Mesenchymal stem cell (in vitro differentiated cells and primary cell): Measurements from ENCODE around the gene RHBDL1. TPM values are rescaled to one million over a fixed set of nuclear protein-coding genes. Genes with fewer than 3 reads are reported as not detected.
A peak's percentile ranks its signal among the peaks of the same experiment; 100 is the strongest.

Experiments used
- DNase-seq: peaks from one replicate; pipeline ENCODE4 v3.0.0-alpha.2; 2013
- H2AFZ ChIP-seq: one replicate; pipeline ENCODE4 v1.6.1; 2013; ENCODE audit warnings: low read depth, mild to moderate bottlenecking, control low read depth, inconsistent platforms, low read length, moderate library complexity
- H2AK5ac ChIP-seq: 2 replicates; pipeline ENCODE4 v1.6.1; 2013; ENCODE audit warnings: low read length, moderate library complexity, mild to moderate bottlenecking, inconsistent platforms; ENCODE audit not compliant: severe bottlenecking
- H2BK120ac ChIP-seq: one replicate; pipeline ENCODE4 v1.6.1; 2013; ENCODE audit warnings: low read depth, mild to moderate bottlenecking, inconsistent platforms, low read length, moderate library complexity
- H2BK12ac ChIP-seq, 2 experiments: one replicate each; pipeline ENCODE4 v1.6.1; 2013; ENCODE audit warnings: inconsistent platforms in 2 of 2, low read length in 2 of 2, mild to moderate bottlenecking in 2 of 2, moderate library complexity in 2 of 2, control low read depth in 1 of 2
- H2BK15ac ChIP-seq: one replicate; pipeline ENCODE4 v1.6.1; 2013; ENCODE audit warnings: mild to moderate bottlenecking, low read depth, inconsistent platforms; ENCODE audit not compliant: poor library complexity, severe bottlenecking
- H2BK5ac ChIP-seq: 2 replicates; pipeline ENCODE4 v1.6.1; 2013; ENCODE audit warnings: low read depth, mild to moderate bottlenecking, low read length, control low read depth, inconsistent platforms; ENCODE audit not compliant: poor library complexity, severe bottlenecking
- H3K14ac ChIP-seq, 2 experiments: one replicate each; pipeline ENCODE4 v1.6.1; 2013; ENCODE audit warnings: inconsistent platforms in 2 of 2, low read length in 2 of 2, control low read depth in 1 of 2, mild to moderate bottlenecking in 1 of 2, moderate library complexity in 1 of 2
- H3K18ac ChIP-seq, 2 experiments: one replicate each; pipeline ENCODE4 v1.6.1; 2013; ENCODE audit warnings: inconsistent platforms in 2 of 2, low read length in 2 of 2, control low read depth in 1 of 2, low read depth in 1 of 2, mild to moderate bottlenecking in 1 of 2
- H3K23ac ChIP-seq, 2 experiments: one replicate each; pipeline ENCODE4 v1.6.1; 2013; ENCODE audit warnings: inconsistent platforms in 2 of 2, low read length in 2 of 2, mild to moderate bottlenecking in 2 of 2, moderate library complexity in 2 of 2, control low read depth in 1 of 2
- H3K27ac ChIP-seq: 2 replicates; pipeline ENCODE4 v1.5.1; 2013; ENCODE audit warnings: mild to moderate bottlenecking, moderate library complexity, low read length, control low read depth, inconsistent platforms; ENCODE audit not compliant: poor library complexity, severe bottlenecking
- H3K27me3 ChIP-seq, 2 experiments: 2 replicates each; pipeline versions ENCODE4 v1.6.1 to v1.7.0; 2013; ENCODE audit warnings: low read length in 2 of 2, mild to moderate bottlenecking in 2 of 2, moderate library complexity in 2 of 2, control low read depth in 1 of 2, inconsistent platforms in 1 of 2; ENCODE audit not compliant: control insufficient read depth in 1 of 2, insufficient read depth in 1 of 2
- H3K36me3 ChIP-seq, 2 experiments: 2 replicates each; pipeline versions ENCODE4 v1.6.1 to v1.7.0; 2013; ENCODE audit warnings: low read length in 2 of 2, control low read depth in 1 of 2, inconsistent platforms in 1 of 2, low read depth in 1 of 2, mild to moderate bottlenecking in 1 of 2; ENCODE audit not compliant: insufficient read depth in 2 of 2, control insufficient read depth in 1 of 2
- H3K4ac ChIP-seq, 2 experiments: one replicate each; pipeline ENCODE4 v1.6.1; 2013; ENCODE audit warnings: inconsistent platforms in 2 of 2, low read length in 2 of 2, mild to moderate bottlenecking in 2 of 2, moderate library complexity in 2 of 2, control low read depth in 1 of 2, low read depth in 1 of 2
- H3K4me1 ChIP-seq: 2 replicates; pipeline ENCODE4 v1.6.1; 2013; ENCODE audit warnings: low read depth, low read length, control low read depth; ENCODE audit not compliant: control insufficient read depth, insufficient read depth
- H3K4me2 ChIP-seq: 2 replicates; pipeline ENCODE4 v1.6.1; 2013; ENCODE audit warnings: low read length, mild to moderate bottlenecking, inconsistent platforms; ENCODE audit not compliant: poor library complexity, severe bottlenecking
- H3K4me3 ChIP-seq, 2 experiments: 2 replicates each; pipeline versions ENCODE4 v1.5.1 to v1.7.0; 2013; ENCODE audit warnings: low read length in 2 of 2, mild to moderate bottlenecking in 2 of 2, control low read depth in 1 of 2, low read depth in 1 of 2; ENCODE audit not compliant: insufficient read depth in 1 of 2
- H3K79me1 ChIP-seq: replicated peaks from 2 replicates; pipeline ENCODE4 v1.6.1; 2013; ENCODE audit warnings: mild to moderate bottlenecking, control low read depth, low read length, inconsistent platforms; ENCODE audit not compliant: poor library complexity, severe bottlenecking
- H3K9ac ChIP-seq: 2 replicates; pipeline ENCODE4 v1.7.0; 2013; ENCODE audit warnings: mild to moderate bottlenecking, low read length, moderate library complexity
- H3K9me3 ChIP-seq: 2 replicates; pipeline ENCODE4 v1.7.0; 2013; ENCODE audit warnings: mild to moderate bottlenecking, low read length; ENCODE audit not compliant: control insufficient read depth
- H4K8ac ChIP-seq: one replicate; pipeline ENCODE4 v1.6.1; 2013; ENCODE audit warnings: inconsistent platforms, mild to moderate bottlenecking, low read length, moderate library complexity
- H4K91ac ChIP-seq: one replicate; pipeline ENCODE4 v1.6.1; 2013; ENCODE audit warnings: mild to moderate bottlenecking, low read length, inconsistent platforms
- WGBS: methylation state at CpG from one replicate; pipeline ENCODE4 v1.1.7; 2013; ENCODE audit warnings: mixed read lengths; 5-methylcytosine and 5-hydroxymethylcytosine counted together
- polyA plus RNA-seq, 2 experiments: library from polyadenylated mRNA; stranded (reverse); fragments of 200-250 nt; gene quantifications; one replicate each; pipeline ENCODE4 v1.2.3, GENCODE V29; 2013

The RHBDL1 gene
- 1.5 TPM for polyA plus RNA-seq (2013, experiment 1 of 2)
- polyA plus RNA-seq (2013, experiment 2 of 2), result 1.3 TPM

- Histone ChIP-seq H3K9ac (peak within 1 kb of the TSS; percentile 38), H3K4me1 (peaks cover 44% of the 10 kb centered on the region), H2AK5ac (no peak within 1 kb of the TSS), H2BK12ac (no peak within 1 kb of the TSS), H3K79me1 (peaks cover 16% of the 10 kb centered on the region), H2BK120ac (peak within 1 kb of the TSS; percentile 39), H3K4me2 (peak within 1 kb of the TSS; percentile 89), H2AFZ (no peak within 1 kb of the TSS), H4K91ac (peak within 1 kb of the TSS; percentile 43), H4K8ac (peak within 1 kb of the TSS; percentile 53), H3K36me3 (peaks cover 32 to 60% of the 10 kb centered on the region in 2 experiments), H2BK5ac (no peak within 1 kb of the TSS), H3K14ac (peak within 1 kb of the TSS in 1 of 2 experiments; percentile 69), H3K23ac (no peak within 1 kb of the TSS), H3K27me3 (no peaks in the 10 kb centered on the region), H3K4ac (peak within 1 kb of the TSS in 1 of 2 experiments; percentile 64), H3K9me3 (no peaks in the 10 kb centered on the region), H2BK15ac (peak within 1 kb of the TSS; percentile 75), H3K18ac (peak within 1 kb of the TSS; percentile 48 to 85), H3K4me3 (peak within 1 kb of the TSS; percentile 48 to 75), H3K27ac (no peak within 1 kb of the TSS)
- DNase-seq, result peak; percentile 64
- WGBS, result 8% methylated on average over 39 of the region's 73 CpGs
These were observed at the start of gene RHBDL1 for GRCh38 chr16:674968-675883. TSS of gene RHBDL1 (plus strand) at chr16:675671. CDS start at chr16:675791, 120 bp downstream.

DNA sequence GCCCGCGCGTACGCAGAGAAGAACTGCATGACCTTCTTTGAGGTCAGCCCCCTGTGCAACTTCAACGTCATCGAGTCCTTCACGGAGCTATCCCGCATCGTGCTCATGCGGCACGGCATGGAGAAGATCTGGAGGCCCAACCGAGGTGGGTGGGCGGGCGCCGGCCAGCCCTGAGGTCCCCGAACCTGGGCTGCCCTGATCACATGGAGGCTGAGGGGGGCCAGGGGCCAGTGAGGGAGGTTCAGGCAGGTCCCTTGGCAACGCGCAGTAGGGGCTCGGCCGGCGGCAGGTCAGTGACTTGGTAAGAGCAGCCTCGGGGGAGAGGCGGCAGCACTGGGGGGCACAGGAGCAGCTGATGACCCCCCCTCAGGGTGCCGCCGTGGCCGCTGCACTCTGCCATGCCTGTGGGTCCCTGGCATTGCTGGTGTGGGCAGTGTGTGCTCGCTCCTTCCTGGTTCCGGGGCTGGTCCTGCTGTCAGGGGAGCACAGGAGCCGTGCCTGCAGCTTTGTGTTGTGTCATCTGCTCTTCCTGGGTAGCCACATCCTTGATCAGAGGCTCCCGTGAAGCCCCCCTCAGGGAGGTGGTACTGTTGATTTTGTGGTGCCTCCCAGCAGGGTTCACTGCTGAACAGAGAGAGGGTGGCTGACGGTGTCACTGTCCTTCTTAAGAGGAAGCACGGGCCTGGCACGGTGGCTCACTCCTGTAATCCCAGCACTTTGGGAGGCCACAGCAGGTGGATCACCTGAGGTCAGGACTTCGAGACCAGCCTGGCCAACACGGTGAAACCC, 49.3 kb upstream of the RHBDL1 start:
- H2BK15ac ChIP-seq, result peak overlapping the region; percentile 26
- H4K91ac ChIP-seq, result peak overlapping the region; percentile 78
- no peak overlapping the region for H2BK5ac ChIP-seq
- peak overlapping the region; percentile 59 for H2AK5ac ChIP-seq
- H3K4me2 ChIP-seq, result no peak overlapping the region
- H3K27me3 ChIP-seq, result no peaks in the 10 kb centered on the region
- no peak overlapping the region for H2AFZ ChIP-seq
- no peaks in the 10 kb centered on the region for H3K9me3 ChIP-seq
- H3K18ac ChIP-seq, result peak overlapping the region in 1 of 2 experiments; percentile 88
- H2BK120ac ChIP-seq, result peak overlapping the region; percentile 54
- DNase-seq, result no peak
- H3K14ac ChIP-seq, result peak overlapping the region in 1 of 2 experiments; percentile 61
- peaks cover 23% of the 10 kb centered on the region for H3K79me1 ChIP-seq
- H3K9ac ChIP-seq, result peak overlapping the region; percentile 47
- 96% methylated on average over 35 of the region's 35 CpGs for WGBS
- H4K8ac ChIP-seq, result no peak overlapping the region
- no peak overlapping the region for H3K4me3 ChIP-seq
- H3K23ac ChIP-seq, result no peak overlapping the region
- H3K4me1 ChIP-seq, result peaks cover 56% of the 10 kb centered on the region
- peak overlapping the region in 1 of 2 experiments; percentile 17 for H3K4ac ChIP-seq
- H2BK12ac ChIP-seq, result peak overlapping the region in 1 of 2 experiments; percentile 82
- peaks cover 4 to 50% of the 10 kb centered on the region in 2 experiments for H3K36me3 ChIP-seq
- H3K27ac ChIP-seq, result no peak overlapping the region

GRCh38 chr16:626787-627453, 48.6 kb upstream of the RHBDL1 start:
- H4K91ac ChIP-seq, result peak overlapping the region; percentile 18
- H2AK5ac ChIP-seq, result no peak overlapping the region
- DNase-seq, result peak; percentile 98
- H2BK12ac ChIP-seq, result peak overlapping the region in 1 of 2 experiments; percentile 1
- H3K27ac ChIP-seq, result peak overlapping the region; percentile 6
- H3K4me3 ChIP-seq, result no peak overlapping the region
- H3K4ac ChIP-seq, result peak overlapping the region in 1 of 2 experiments; percentile 1
- no peaks in the 10 kb centered on the region for H3K27me3 ChIP-seq
- no peak overlapping the region for H2BK120ac ChIP-seq
- H2BK15ac ChIP-seq, result no peak overlapping the region
- no peak overlapping the region for H2BK5ac ChIP-seq
- 41% methylated on average over 29 of the region's 29 CpGs for WGBS
- H3K4me1 ChIP-seq, result peaks cover 55% of the 10 kb centered on the region
- no peak overlapping the region for H3K4me2 ChIP-seq
- H3K9ac ChIP-seq, result peak overlapping the region; percentile 47
- peak overlapping the region; percentile 16 to 66 for H3K18ac ChIP-seq
- H3K23ac ChIP-seq, result no peak overlapping the region
- H3K79me1 ChIP-seq, result peaks cover 16% of the 10 kb centered on the region
- no peak overlapping the region for H3K14ac ChIP-seq
- no peaks in the 10 kb centered on the region for H3K9me3 ChIP-seq
- peaks cover 4 to 44% of the 10 kb centered on the region in 2 experiments for H3K36me3 ChIP-seq
- peak overlapping the region; percentile 57 for H4K8ac ChIP-seq
- H2AFZ ChIP-seq, result no peak overlapping the region
